Measurements from ENCODE around the gene FAM124A. TPM values are rescaled to one million over a fixed set of nuclear protein-coding genes. Genes with fewer than 3 reads are reported as not detected.

Gene FAM124A
- total and polyA plus RNA-seq, 8 donors: 2.4 to 9.3 (median 5.7) TPM

GRCh38 chr13:51206584-51206983 is 15.6 kb upstream of the FAM124A start:
- Histone ChIP-seq H3K36me3 (no peaks in the 10 kb centered on the region), H3K9me3 (no peaks in the 10 kb centered on the region), H3K4me1 (no peaks in the 10 kb centered on the region), H3K27ac (no peak overlapping the region), H3K4me3 (no peak overlapping the region), H3K27me3 (peaks cover 4 to 34% of the 10 kb centered on the region in 2 donors)
- intact Hi-C loops (cut with DNase I): no loop called here
- DNase-seq (no peak), ATAC-seq (no peak)
- TF ChIP-seq CTCF (IDR thresholded peaks at IDR 0.05): no peak

- no peak for TF ChIP-seq CTCF (IDR thresholded peaks at IDR 0.05)
- intact Hi-C loops (cut with DNase I): no loop called here
- no peak for ATAC-seq
Measured at GRCh38 chr13:51207881-51208280, 14.3 kb upstream of the FAM124A start.

GRCh38 chr13:51208716-51209115 is 13.5 kb upstream of the FAM124A start:
- Histone ChIP-seq H3K4me1 (no peaks in the 10 kb centered on the region), H3K4me3 (no peak overlapping the region), H3K27ac (no peak overlapping the region), H3K36me3 (no peaks in the 10 kb centered on the region), H3K27me3 (peaks cover 4 to 54% of the 10 kb centered on the region in 2 donors), H3K9me3 (no peaks in the 10 kb centered on the region)
- DNase-seq (no peak), ATAC-seq (no peak)
- intact Hi-C loops (cut with DNase I): no loop called here
- no peak for TF ChIP-seq CTCF (IDR thresholded peaks at IDR 0.05)

More at GRCh38 chr13:51207881-51208280, 14.3 kb upstream of the FAM124A start:
- Histone ChIP-seq H3K4me3 (no peak overlapping the region), H3K27ac (no peak overlapping the region), H3K4me1 (no peaks in the 10 kb centered on the region), H3K36me3 (no peaks in the 10 kb centered on the region), H3K9me3 (no peaks in the 10 kb centered on the region), H3K27me3 (peaks cover 4 to 46% of the 10 kb centered on the region in 2 donors)
- no peak for DNase-seq

GRCh38 chr13:51211910-51212309 is 10.3 kb upstream of the FAM124A start:
- intact Hi-C loops (cut with DNase I): no loop called here
- Histone ChIP-seq H3K27me3 (peaks cover 4 to 49% of the 10 kb centered on the region in 2 donors), H3K27ac (no peak overlapping the region), H3K4me1 (no peaks in the 10 kb centered on the region), H3K36me3 (no peaks in the 10 kb centered on the region), H3K4me3 (no peak overlapping the region), H3K9me3 (no peaks in the 10 kb centered on the region)
- DNase-seq (no peak), ATAC-seq (no peak)
- no peak for TF ChIP-seq CTCF (IDR thresholded peaks at IDR 0.05)

GRCh38 chr13:51212758-51213157 is 9.4 kb upstream of the FAM124A start:
- no peak for TF ChIP-seq CTCF (IDR thresholded peaks at IDR 0.05)
- DNase-seq: no peak
- Histone ChIP-seq H3K9me3 (no peaks in the 10 kb centered on the region), H3K36me3 (no peaks in the 10 kb centered on the region), H3K27me3 (peaks cover 4 to 49% of the 10 kb centered on the region in 2 donors), H3K27ac (no peak overlapping the region), H3K4me1 (no peaks in the 10 kb centered on the region), H3K4me3 (no peak overlapping the region)
- no peak for ATAC-seq
- intact Hi-C loops (cut with DNase I): no loop called here
